NCI-H1436 (cell line): ENCODE measurements around the gene TYMP.
"Not testable (repeated sequence)": the region's sequence is repeated elsewhere in the genome, so short reads cannot be mapped to it uniquely, and the experiment has no call there.

Experiments used
- DNase-seq: peaks from one replicate; lab custom pipeline; 2025; lab: John Stamatoyannopoulos, UW

TYMP gene

DNA sequence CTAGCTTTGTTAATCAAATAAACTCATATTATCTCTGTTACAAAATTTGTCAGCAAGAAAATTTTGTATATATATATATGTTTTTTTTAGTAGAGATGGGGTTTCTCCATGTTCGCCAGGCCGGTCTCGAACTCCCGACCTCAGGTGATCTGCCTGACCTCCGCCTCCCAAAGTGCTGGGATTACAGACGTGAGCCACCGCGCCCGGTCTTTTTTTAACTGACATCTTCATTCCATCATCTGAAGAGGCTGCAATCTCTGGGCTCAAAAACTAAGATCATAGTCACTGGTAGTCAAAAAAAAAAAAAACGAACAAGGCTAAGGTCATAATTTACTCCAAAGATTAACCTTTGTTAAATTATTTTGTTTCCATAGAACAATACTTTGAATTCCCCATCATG, 10.6 kb upstream of the TYMP start:
- DNase-seq = no peak

DNA sequence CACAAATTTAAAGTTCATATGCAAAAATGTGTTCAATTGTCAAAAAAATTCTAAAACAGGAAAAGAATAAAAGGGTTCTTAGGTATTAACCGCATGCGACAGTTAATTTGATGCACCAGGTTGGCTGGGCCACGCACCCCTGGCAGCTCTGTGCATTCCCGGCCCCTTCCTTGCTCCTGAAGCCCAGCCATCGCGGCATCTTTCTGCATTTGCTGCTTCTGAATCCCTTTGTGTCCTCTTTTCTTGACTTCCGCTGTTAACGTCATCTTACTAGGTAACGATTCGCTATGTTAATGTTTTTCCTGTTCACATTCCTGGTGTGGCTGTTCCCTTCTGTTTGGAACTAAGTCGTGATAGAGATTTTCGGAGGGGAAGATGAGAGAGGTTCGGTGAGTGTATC, 8.0 kb upstream of the TYMP start:
- no peak for DNase-seq

DNA sequence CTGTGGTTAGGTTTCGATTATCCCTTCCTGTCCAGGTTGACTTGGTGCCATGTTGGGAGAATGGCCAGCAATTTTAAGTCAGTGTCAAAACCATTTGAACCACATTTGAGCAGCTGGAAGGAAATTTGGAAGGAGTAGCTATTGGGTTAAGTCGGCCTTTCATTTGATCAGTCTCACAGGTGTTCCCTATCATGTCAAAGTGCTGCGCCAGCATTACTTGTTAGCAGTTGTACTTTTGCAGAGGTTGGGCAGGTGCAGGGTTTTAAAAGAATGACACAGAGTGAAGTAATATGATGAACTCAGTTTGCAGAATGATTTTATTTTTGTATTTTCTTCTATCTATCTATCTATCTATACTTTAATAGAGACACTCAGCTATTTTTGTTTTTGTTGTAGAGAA, 6.4 kb upstream of the TYMP start:
- no peak for DNase-seq

GRCh38 chr22:50535113-50535512, 5.3 kb upstream of the TYMP start:
- DNase-seq = no peak

DNA sequence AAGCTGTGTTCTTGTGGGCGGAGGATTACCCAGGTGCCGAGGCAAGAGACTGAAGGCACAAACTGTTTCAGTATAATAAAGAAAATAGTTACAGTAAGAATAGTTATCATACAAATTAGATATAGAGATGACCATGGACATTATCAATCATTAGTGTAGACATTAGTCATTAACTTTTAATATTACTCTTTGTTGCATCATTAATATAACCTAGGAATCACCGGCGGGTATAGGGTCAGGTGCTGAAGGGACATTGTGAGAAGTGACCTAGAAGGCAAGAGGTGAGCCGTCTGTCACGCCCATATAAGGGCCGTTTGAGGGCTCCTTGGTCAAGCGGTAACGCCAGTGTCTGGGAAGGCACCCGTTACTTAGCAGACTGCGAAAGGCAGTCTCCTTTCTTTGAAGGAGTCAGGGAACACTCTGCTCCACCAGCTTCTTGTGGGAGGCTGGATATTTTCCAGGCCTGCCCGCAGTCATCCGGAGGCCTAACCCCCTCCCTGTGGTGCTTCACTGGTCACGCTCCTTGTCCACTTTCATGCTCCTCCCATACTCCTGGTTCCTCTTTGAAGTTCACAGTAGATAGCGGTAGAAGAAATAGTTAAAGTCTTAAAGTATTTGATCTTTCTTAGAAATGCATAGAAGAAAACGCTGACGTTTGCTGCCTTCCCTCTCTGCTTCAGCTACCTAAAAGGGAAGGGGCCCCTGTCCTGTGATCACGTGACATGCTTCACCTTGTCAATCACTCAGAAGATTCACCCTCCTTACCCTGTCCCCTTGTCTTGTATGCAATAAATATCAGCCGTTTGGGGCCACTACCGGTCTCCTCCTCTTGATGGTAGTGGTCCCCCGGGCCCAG, 4.3 kb upstream of the TYMP start:
- not testable (repeated sequence) for DNase-seq

- no peak for DNase-seq
Observed at GRCh38 chr22:50532824-50533796, 3.3 kb upstream of the TYMP start.

DNA sequence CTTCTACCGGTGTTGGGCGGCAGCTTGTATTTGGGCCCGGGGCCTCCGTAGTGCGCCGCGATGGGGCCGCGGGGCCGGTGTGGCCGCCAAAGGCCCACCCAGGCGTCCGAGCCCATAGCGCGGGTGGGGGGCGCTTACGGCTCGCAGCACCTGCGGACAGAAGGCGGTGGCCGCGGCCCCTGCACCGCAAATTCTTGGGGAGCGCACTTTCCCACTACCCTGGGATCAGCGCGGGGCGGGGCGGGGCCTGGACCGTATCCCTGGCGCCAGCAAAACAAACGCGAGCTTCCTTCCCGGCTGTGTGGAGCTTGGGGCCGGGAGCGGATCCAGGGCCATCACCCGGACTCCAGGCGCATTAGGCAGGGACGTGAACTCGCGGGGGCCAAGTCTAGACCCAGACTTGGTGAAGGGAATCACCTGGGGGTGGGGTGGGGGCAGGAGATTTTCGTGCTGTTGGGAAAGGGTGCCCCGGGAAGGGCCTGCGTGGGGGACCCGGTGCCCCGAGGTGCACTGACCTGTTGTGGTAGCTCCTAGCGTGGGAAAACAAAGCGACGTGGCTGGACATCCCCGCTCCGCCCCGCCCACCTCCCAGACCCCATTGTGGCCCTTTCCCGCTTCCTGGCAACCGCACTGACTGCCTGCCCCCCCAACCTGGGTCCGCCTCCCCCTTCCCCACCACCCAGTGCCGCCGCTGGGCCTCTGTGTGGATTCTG, 2.3 kb upstream of the TYMP start:
- DNase-seq = no peak

DNA sequence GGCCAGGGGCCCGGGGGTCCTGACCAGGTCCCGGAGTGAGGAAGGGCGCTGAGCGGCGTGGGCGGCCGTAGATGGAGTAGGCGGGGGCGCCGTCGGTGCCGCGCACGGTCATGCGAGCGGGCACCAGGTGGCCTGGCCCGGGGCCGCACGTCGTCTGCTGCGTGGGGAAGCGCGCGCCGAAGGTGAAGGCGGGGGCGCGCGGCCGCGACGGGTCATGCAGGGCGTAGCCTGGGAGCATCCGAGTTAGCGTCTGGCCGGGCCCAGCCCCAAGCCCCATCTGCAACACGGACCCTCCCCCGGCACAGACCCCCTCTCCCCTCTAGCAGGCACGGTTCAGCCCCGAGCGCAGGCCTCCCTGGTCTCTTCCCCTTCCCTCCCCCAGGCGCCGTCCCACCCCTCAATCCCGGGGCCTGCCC, 1.7 kb upstream of the TYMP start:
- no peak for DNase-seq

DNA sequence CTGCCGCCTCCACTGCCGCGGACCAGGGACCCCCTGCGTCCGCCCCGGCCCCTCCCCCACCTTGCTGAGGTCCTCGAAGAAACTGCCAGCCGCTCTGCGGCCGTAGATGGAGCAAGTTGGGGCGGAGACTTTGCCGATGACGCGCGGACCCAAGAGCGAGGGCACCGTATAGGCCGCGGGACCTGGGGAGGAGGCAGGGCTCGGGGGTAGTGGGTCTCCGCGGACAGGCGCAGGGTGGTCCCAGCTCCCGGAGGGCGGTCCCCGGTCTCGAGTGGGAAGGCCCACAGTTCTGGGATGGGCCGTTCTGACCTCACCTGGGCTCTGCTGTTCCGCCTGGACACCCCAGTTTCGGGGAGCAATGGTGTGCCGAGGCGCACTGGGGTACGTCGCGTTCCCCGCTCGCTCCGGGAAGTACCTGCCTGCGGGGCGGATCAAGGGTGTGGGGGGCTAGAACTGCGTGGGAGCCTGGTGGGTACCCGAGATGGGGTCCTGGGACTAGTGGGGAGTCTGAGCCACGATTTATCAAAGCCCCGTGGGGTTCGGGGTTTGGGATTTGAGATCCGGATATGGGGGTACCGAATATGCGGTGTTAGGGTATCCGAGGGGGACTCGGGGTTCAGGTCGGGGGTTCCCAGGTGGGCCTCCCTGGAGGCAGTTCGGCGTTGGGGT, 1.2 kb upstream of the TYMP start:
- peak; percentile 36 for DNase-seq

- DNase-seq = no peak
Observed at GRCh38 chr22:50530580-50530876, 716 bp upstream of the TYMP start.

DNA sequence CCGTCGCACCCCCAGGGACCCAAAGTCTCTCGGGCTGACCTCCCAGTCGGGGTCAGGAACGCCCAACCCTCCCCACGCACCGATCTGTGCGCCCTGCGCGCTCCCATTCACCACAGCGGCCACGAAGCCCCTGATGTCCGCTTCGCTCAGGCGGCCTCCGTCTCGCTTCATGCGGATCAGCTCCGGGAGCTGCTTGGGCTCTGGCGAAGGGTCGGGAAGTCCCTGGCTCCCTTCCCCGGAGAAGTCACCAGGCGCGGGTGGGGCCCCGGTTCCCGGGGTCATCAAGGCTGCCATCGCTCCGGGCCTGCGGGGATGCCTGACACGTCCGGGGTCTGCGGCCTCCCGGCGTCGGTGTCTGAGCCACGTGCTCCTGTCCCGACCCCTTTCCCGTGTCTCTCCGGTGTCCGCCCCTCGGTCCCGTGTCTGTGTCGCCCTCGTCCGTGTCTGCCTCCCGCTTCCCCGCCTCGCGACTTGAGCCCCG, 356 bp downstream of the TYMP start:
- no peak for DNase-seq

DNA sequence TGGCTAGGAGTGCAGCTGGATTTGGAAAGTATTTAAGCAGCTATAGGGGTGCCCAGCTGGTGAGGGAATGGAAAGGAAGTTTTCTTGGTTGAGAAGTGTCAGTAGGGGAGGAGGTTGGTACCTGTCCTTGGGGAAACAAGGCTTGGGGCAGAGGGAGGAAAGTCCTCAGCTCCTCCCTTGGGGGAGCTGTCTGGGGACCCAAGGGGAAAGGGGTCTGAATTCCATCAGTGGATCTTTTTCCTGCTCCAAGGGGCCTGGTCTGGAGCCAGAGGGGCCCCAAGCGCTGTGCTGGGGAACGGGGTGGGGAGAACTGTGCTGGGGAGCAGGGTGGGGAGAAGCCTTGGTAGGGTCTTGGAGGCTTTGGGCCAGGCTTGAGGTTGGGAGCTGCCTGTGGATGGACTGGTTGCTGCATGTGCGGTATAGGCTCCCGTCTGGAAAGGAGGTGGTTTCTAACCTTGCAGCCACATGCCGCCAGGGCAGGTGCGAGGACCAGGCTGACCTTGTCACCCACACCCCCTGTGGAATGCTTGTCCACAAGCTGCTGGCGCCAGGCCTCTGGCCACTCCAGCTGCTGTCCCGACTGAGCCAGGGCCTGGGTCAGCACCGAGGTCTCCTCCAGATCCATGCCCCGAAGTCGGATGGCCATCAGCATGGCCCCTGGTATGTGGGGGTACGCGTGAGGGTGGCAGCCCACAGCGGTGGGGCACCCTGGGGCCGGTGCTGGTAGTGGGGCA, 963 bp downstream of the TYMP start:
- no peak for DNase-seq

DNA sequence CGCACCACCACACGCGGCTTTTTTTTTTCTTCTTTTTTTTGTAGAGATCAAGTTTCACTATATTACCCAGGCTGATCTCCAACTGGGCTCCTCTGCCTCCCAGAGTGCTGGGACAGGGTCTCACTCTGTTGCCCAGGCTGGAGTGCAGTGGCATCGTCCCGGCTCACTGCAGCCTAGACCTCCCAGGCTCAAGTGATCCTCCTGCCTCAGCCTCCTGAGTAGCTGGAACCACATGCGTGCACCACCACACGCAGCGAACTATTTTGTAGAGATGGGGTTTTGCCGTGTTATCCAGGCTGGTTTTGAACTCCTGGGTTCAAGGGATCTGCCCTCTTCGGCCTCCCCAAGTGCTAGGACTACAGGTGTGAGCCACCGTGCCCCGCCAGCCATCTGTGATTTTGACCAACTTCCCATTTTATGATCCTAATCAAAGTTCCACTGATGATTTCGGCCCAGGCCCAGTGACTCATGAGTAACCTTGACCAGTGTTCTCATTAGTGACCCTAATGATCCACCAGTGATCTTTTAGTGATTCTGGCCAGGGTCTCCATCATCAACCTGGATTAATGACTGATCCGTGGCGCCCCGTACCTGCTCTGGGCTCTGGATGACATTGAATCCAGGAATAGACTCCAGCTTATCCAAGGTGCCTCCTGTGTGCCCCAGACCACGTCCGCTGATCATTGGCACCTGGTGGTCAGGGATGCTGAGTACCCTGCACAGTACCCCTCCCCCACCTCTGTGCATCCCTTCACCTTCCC, 1.7 kb downstream of the TYMP start:
- no peak for DNase-seq

DNA sequence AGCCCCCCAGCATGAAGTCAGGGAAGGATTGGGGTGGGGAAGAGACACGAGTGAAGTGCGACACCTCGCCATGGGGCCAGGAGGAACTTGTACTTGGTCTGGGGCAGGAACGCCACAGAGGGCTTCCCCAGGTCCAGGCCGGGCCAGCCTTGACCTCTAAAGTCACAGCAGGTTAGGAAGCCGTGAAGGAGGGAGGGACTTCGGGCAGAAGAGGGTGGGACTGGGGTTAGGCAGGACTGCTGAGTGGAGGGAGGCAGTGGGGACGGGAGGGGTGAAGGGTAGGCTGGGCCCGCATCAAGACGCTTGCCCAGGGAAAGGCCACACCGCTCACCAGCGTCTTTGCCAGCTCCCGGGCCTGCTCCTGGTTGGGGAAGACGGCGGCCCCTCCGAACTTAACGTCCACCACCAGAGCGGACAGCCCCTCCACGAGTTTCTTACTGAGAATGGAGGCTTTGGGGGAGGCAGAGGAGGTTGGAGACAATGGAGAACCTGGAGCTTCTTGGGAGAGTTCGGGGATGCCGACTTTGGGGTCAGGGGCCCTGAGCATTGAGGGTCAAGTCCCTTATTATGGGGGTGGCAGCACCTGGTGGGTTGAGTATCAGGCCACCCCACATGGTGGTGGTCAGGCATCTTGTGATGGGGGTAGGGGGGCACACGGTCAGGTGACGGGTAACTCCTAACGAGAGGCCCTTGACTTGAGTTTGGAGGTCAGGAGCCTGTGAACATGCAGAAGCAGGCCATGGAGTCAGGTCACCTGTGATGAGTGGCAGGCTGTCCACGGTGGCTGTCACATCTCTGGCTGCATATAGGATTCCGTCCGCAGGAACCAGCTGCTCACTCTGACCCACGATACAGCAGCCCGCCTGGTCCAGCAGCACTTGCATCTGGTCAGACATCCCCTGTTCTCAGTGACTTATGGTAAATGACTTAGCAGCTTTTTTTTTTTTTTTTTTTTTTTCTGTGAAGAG, 2.7 kb downstream of the TYMP start:
- no peak for DNase-seq

GRCh38 chr22:50526108-50526833, 3.5 kb downstream of the TYMP start:
- DNase-seq = peak; percentile 75

DNA sequence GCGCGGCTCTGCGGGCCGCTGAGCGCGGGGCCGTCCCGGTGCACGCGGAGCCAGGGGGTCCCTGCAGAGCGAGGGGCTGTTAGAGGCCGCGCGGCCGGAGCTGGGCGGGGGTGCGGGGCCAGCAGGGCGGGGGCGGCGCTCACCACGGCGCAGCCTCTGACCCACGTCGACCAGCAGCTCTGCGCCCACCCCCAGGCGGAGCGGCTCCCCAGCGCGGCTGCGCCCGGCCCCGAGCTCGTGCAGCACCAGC, 4.0 kb downstream of the TYMP start:
- no peak for DNase-seq

DNA sequence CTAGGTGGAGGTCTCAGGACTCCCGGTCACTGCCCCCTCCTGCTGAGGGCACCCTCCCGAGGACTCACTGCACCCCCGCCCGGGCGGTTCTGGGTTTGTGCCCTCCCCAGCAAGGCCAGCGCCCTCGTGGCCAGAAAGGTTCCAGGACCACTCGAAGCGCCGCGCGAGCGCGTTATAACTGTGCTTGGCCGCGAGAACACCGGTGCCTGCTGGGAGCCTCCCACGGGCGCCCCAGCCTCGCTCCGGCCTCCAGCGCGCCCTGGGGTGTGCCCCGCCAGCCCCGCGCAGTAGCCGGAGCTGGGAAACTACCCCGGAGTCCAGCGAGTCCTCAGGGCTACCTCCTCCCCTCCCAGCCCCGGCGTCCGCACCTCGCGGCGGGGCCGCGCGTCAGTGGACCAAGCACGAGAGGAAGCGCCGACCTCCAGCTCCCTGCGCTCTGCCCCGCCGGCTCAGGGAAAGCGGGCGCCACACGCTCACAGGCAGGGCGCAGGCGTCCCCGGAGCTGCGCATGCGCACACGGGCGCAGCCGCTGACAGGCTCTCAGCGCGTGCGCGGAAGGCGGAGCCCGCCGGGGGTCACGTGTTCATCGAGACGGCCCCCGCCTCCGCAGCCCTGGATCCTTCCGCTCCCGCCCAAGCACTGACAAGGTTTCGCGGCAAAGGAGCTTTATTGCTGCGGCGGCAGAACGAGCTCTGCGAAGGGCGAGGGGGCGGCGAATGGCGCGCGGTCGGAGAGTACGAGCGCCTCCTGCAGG, 4.5 kb downstream of the TYMP start, which contains the start of gene SCO2:
Gene SCO2, minus strand, starts transcription at position 495 of the 754 bp plus-strand sequence. CDS start 1,187 bp downstream, outside the sequence.
- DNase-seq = peak; percentile 96

- no peak for DNase-seq
Observed at GRCh38 chr22:50524676-50525103, 5.1 kb downstream of the TYMP start.
